Astrocyte of the cerebellum (primary cell): Measurements from ENCODE around the gene PHF14.
A peak's percentile ranks its signal among the peaks of the same experiment; 100 is the strongest.
"Not testable (repeated sequence)": the region's sequence is repeated elsewhere in the genome, so short reads cannot be mapped to it uniquely, and the experiment has no call there.

Experiments used
- DNase-seq: peaks from one replicate; pipeline ENCODE4 v3.0.0-alpha.2; 2011; ENCODE audit warnings: low read depth
- H3K4me3 ChIP-seq: 2 replicates; pipeline ENCODE4 v1.5.1; 2011; ENCODE audit warnings: mild to moderate bottlenecking, low read depth, low read length, moderate library complexity
- CTCF ChIP-seq: IDR thresholded peaks from 2 replicates; pipeline ENCODE4 v1.5.1; 2012; ENCODE audit warnings: low read length, low read depth, moderate library complexity, mild to moderate bottlenecking; ENCODE audit errors: missing control alignments
- in situ Hi-C: cut with HindIII; loops from 2 replicates; pipeline ENCODE4 v1.10.0; 2017; ENCODE audit warnings: low sequenced_read_pairs

Gene PHF14

GRCh38 chr7:10972174-10972573, 1.5 kb upstream of the PHF14 start:
- no peak for DNase-seq

GRCh38 chr7:10973942-10974911, 555 bp downstream of the PHF14 start:
- in situ Hi-C loops = no loop called here
- no peak for TF ChIP-seq CTCF
- DNase-seq = no peak
- H3K4me3 ChIP-seq = peak overlapping the region; percentile 90

More at GRCh38 chr7:10972174-10972573, 1.5 kb upstream of the PHF14 start:
- in situ Hi-C loops = no loop called here
- no peak for TF ChIP-seq CTCF
- H3K4me3 ChIP-seq = no peak overlapping the region

GRCh38 chr7:10977113-10977512, 3.4 kb downstream of the PHF14 start:
- no peak for TF ChIP-seq CTCF
- in situ Hi-C loops = no loop called here
- H3K4me3 ChIP-seq = no peak overlapping the region
- DNase-seq = no peak

GRCh38 chr7:10981317-10981716, 7.6 kb downstream of the PHF14 start:
- no peak for TF ChIP-seq CTCF
- no peak for DNase-seq
- in situ Hi-C loops = no loop called here
- no peak overlapping the region for H3K4me3 ChIP-seq

GRCh38 chr7:10990748-10991147, 17.1 kb downstream of the PHF14 start:
- H3K4me3 ChIP-seq, DNase-seq, in situ Hi-C loops: not testable (repeated sequence)

GRCh38 chr7:10995482-10996166, 22.0 kb downstream of the PHF14 start:
- H3K4me3 ChIP-seq, in situ Hi-C loops, DNase-seq: not testable (repeated sequence)

- no peak for DNase-seq
- no peak for TF ChIP-seq CTCF
- in situ Hi-C loops = no loop called here
- H3K4me3 ChIP-seq = no peak overlapping the region
These were observed 25.5 kb downstream of the PHF14 start for GRCh38 chr7:10998996-10999757.
